Measurements from ENCODE around the gene CASS4.

Gene CASS4

GRCh38 chr20:56424931-56425330 lies 12.9 kb downstream of the CASS4 start:
- DNase-seq (ENCODE audit: low read depth) = no peak

DNA sequence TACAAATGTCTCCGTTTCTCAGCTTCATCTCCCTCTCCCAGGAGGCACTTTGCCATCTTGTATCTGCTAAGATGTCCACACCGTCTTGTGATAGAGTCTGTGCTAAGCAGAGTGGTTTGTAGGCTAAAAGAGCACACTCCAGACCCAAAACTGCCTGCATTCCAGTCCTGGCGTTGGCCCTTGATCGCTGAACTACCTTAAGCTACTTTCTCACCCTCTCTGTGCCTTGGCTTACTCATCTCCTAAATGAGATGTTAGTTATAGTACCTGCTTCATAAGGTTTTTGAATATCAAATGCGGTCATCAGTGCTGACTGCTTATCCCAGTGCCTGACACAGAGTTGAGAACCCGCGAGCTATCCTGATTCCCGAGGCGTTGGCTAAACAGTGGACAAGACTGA lies 14.0 kb downstream of the CASS4 start:
- no peak for DNase-seq (ENCODE audit: low read depth)

GRCh38 chr20:56426926-56427325 lies 14.9 kb downstream of the CASS4 start:
- no peak for DNase-seq (ENCODE audit: low read depth)

- no peak for DNase-seq (ENCODE audit: low read depth)
Measured at GRCh38 chr20:56427797-56428196, 15.7 kb downstream of the CASS4 start.

GRCh38 chr20:56428410-56428809 lies 16.4 kb downstream of the CASS4 start:
- no peak for DNase-seq (ENCODE audit: low read depth)

DNA sequence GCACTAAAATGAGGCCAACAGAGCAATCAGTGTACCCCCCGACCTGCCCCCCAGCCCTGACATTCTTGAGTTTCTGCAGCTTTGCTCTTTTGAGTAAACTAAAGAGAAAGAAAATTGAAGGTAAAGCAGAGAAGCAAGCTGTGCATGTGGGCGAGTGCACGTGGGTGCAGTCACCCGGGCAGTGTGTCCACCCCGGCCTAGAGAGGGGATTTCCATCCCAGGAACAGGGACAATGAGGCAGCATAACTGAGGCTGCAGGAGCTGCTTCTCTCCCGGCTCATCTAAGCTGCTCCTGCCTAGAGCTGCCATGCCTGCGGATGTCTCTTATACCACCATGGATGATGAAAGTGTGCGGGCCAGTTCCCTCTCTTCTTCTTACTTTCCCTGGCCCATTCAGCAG lies 16.8 kb downstream of the CASS4 start:
- no peak for DNase-seq (ENCODE audit: low read depth)

DNA sequence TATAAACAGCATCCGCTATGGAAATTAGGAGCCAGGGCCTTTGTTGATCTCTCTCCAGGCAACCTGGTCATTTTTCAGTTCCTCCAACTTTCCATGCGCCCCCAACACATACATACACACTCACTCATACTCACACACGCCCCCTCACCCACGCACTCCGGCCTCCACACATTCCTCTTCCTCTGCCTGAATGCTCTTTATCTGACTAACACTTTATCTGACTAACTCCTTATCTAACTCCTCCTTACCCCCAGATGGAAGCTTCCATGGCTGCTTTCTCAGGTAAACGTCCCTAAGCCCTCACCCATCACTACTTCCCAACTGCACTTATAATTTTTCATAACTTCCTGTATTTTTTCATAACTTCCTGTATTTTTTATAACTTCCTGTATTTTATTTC lies 17.4 kb downstream of the CASS4 start:
- DNase-seq (ENCODE audit: low read depth) = no peak

DNA sequence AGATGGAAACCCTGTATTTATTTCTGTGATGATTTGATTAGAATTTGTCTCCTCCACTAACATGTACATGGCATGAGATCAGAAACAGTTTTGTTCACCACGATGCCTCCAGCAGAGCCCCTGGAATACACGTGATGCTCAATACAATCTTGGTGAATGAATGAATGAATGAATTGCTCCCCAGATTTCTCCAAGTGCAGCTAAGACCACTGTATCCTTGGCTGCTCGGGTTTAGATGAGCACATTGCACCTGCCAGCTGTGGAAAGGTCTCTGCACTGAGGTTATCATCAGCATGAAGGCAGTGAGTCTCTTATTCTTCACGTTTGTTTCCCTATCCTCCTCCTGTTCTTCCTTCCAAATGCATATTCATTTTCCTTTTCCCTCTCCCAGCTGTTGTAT lies 17.9 kb downstream of the CASS4 start:
- DNase-seq (ENCODE audit: low read depth) = no peak

GRCh38 chr20:56430461-56430860 lies 18.4 kb downstream of the CASS4 start:
- DNase-seq (ENCODE audit: low read depth) = no peak

DNA sequence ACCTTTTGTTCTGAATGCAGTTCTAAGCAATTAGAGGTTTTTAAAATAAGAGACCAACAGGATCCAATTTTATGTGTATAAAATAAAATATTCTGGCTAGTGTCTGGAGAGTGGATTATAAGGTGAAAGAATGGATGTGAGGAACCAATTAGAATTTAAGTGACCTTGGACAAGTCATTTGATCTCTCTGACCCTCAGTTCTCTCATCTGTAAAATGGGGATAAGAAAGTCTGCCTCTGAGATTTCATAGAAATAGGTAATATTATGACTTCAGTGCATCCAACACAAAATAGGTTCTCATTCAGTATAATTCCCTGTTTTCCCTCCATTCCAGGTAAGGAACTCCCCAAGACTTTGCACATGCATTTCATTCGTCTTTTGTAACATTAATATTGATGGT lies 18.9 kb downstream of the CASS4 start:
- DNase-seq (ENCODE audit: low read depth) = no peak

GRCh38 chr20:56431471-56431870 lies 19.4 kb downstream of the CASS4 start:
- DNase-seq (ENCODE audit: low read depth) = no peak

- DNase-seq (ENCODE audit: low read depth) = no peak
Measured at GRCh38 chr20:56433221-56433879, 21.3 kb downstream of the CASS4 start.

GRCh38 chr20:56433880-56434255 lies 21.8 kb downstream of the CASS4 start:
- no peak for DNase-seq (ENCODE audit: low read depth)

GRCh38 chr20:56437196-56437960 lies 25.3 kb downstream of the CASS4 start:
- DNase-seq (ENCODE audit: low read depth) = no peak

DNA sequence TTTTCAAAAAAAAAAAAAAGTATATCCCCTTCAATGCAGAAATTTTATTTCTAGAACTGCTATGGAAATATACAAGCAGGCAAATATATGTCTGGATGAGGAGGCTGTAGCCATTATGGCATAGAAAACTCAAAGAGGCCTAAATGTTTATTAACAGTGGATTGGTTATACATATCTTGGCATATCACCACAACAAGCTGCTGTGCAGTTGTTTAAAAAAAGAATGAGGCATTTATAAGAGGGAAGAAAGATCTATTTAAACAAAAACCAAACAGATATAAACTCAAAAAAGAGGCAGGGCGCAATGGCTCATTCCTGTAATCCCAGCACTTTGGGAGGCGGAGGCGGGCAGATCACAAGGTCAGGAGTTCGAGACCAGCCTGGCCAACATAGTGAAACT lies 26.2 kb downstream of the CASS4 start:
- no peak for DNase-seq (ENCODE audit: low read depth)

DNA sequence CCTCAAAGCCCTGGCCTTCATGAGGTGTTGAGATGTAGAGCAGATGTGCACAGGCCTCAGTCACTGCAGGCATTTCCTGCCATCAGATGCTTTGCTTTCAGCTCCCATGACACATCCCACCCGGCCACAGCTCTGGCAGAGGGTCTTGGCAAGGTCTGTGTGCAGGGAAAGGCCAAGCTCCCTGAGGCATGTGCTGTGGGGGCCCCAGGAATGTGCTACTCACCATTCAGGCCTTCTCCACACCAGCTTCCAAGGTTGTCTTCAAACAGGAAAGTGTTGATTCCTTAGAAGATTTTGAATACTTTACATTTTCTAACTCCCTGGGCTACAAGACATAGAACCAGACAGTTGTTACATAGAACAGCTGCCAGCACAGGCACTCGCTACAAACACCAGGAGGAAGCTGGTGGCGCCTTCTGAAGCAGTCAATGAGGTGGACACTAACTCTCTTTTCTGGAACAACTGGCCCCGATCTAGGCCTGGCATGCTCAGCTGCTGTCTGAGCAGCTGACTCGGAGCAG lies 27.8 kb downstream of the CASS4 start:
- DNase-seq (ENCODE audit: low read depth) = peak; percentile 98

GRCh38 chr20:56440346-56441007 lies 28.4 kb downstream of the CASS4 start:
- no peak for DNase-seq (ENCODE audit: low read depth)

- no peak for DNase-seq (ENCODE audit: low read depth)
Measured at GRCh38 chr20:56442389-56443365, 30.6 kb downstream of the CASS4 start.

DNA sequence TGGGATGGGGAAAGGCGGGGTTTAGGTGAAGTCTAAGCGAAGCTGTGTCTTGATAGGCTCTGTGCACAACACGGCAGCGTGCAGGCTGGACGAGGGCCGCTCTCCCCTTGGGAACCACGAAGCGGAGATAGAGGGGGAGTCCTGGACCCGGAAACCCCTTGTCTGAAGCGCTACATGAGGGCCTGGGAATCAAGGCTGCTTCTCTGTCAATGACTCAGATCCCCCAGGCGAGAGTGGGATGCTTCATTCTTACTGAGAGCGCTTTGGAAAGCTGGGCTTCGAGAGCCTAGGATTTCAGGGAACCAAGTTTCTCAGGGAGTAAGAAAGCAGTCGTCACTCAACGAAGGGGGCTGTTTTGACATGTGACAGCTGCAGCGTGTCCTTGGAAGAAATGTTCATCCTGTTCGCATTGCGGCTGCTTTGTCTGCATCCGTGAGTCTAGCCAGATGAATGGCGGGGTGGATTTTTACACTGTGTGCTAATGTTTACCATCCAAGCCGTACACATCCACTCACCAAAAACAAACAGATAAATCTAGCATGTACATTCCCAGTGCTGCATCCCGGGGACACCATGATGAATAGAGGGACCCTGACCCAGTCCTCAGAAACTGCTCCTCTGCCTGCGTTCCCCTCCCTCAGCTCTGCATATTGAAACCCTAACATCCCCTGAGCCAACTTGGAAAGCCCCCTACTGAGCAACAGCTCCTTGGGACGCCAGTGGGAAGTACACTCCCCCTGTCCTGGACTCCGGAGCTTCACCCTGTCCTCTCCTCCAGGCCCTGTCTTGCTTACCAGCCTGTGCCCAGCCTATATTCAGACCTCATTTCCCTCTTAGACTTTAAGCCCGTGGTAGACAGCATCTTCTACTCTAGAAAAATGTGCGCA lies 31.8 kb downstream of the CASS4 start:
- no peak for DNase-seq (ENCODE audit: low read depth)

DNA sequence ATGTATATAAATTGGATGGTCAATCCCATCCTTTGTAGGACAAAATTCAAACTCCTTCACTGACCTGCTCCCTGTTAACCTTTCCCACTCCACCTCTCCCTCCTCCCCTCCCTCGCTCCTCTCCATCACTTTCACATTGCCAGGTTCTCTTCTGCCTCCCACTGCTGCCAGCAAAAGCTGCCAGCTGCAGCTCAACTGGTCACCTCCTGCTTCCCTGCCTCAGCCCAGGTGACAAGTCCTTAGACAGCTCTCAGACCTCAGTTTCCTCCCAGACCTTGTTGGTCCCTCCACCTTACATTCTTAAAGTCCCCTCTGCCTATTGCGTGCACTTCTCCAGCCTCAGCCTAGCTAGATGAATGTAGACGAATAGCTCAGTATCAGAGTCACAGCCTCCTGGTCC lies 33.1 kb downstream of the CASS4 start:
- DNase-seq (ENCODE audit: low read depth) = no peak

- no peak for DNase-seq (ENCODE audit: low read depth)
Measured at GRCh38 chr20:56445540-56445939, 33.5 kb downstream of the CASS4 start.
